CD4-positive, alpha-beta T cell (primary cell): ENCODE results near the gene DTWD1. TPM values are rescaled to one million over a fixed set of nuclear protein-coding genes. Genes with fewer than 3 reads are reported as not detected.

Source experiments
- ATAC-seq: fragments of 200-7000 bp; cut with Tn5 transposase; one replicate; pipeline ENCODE4 v1.10.0; 2022; ENCODE audit warnings: mild to moderate bottlenecking; ENCODE audit not compliant: poor library complexity
- CTCF ChIA-PET: fragments of 350-600 bp; sonication (Branson Sonifier 250); formaldehyde crosslinking; loops from one replicate; lab custom pipeline; 2021; ENCODE audit warnings: antibody characterized with exemption, inconsistent platforms; lab: Charles Lee
- POLR2A ChIA-PET: fragments of 350-600 bp; sonication (Branson Sonifier 250); formaldehyde crosslinking; loops from one replicate; lab custom pipeline; 2021; ENCODE audit warnings: antibody characterized with exemption, inconsistent platforms; lab: Charles Lee
- DNase-seq, 14 experiments: peaks; one replicate each; pipeline ENCODE4 v3.0.0-alpha.2; 2013 to 2020; ENCODE audit warnings: mixed read lengths in 2 of 14
- H3K27ac ChIP-seq, 2 donors: one replicate each; pipeline versions ENCODE4 v1.5.1 to v1.7.0; 2013; ENCODE audit warnings: low read length in 2 of 2, low read depth in 1 of 2, mild to moderate bottlenecking in 1 of 2
- H3K27me3 ChIP-seq, 2 experiments: 1 replicate in 1 of 2; 2 replicates in 1 of 2; pipeline versions ENCODE4 v1.6.1 to v1.7.0; 2013; ENCODE audit warnings: low read length in 2 of 2, control low read depth in 1 of 2, mild to moderate bottlenecking in 1 of 2, moderate library complexity in 1 of 2; ENCODE audit not compliant: insufficient read depth in 2 of 2, control insufficient read depth in 1 of 2
- H3K36me3 ChIP-seq: one replicate; pipeline ENCODE4 v1.6.1; 2013; ENCODE audit warnings: low read length, control low read depth; ENCODE audit not compliant: insufficient read depth
- H3K4me1 ChIP-seq: one replicate; pipeline ENCODE4 v1.6.1; 2013; ENCODE audit warnings: low read length, control low read depth; ENCODE audit not compliant: insufficient read depth
- H3K4me3 ChIP-seq: one replicate; pipeline ENCODE4 v1.5.1; 2013; ENCODE audit warnings: mild to moderate bottlenecking, low read length, moderate library complexity
- H3K9me3 ChIP-seq, 2 experiments: 1 replicate in 1 of 2; 2 replicates in 1 of 2; pipeline versions ENCODE4 v1.6.1 to v1.7.0; 2013; ENCODE audit warnings: low read length in 2 of 2, mild to moderate bottlenecking in 2 of 2, control low read depth in 1 of 2, moderate library complexity in 1 of 2; ENCODE audit not compliant: control insufficient read depth in 1 of 2, insufficient read depth in 1 of 2
- H3K27ac Mint-ChIP-seq: one replicate; pipeline ENCODE4 v1.8.0; 2020; ENCODE audit warnings: mixed read lengths
- H3K27me3 Mint-ChIP-seq: one replicate; pipeline ENCODE4 v1.8.0; 2021; ENCODE audit warnings: mixed read lengths
- H3K36me3 Mint-ChIP-seq: one replicate; pipeline ENCODE4 v1.8.0; 2021; ENCODE audit warnings: low read depth, mixed read lengths
- H3K4me1 Mint-ChIP-seq: one replicate; pipeline ENCODE4 v1.8.0; 2021; ENCODE audit warnings: low read depth, mixed read lengths
- H3K4me3 Mint-ChIP-seq: one replicate; pipeline ENCODE4 v1.8.0; 2020; ENCODE audit warnings: mild to moderate bottlenecking, mixed read lengths
- H3K9me3 Mint-ChIP-seq: one replicate; pipeline ENCODE4 v1.8.0; 2020; ENCODE audit warnings: mixed read lengths
- CTCF ChIP-seq: fragments of 200-600 bp; IDR thresholded peaks from one replicate; pipeline ENCODE4 v1.8.0; 2022; ENCODE audit warnings: antibody characterized with exemption, mild to moderate bottlenecking
- intact Hi-C, 2 experiments: fragments of 100-400 bp; cut with DNase I in 1 of 2; cut with micrococcal nuclease in 1 of 2; formaldehyde crosslinking; loops; one replicate each; pipeline versions ENCODE4 v1.15.1 to v1.9.0; 2023 to 2025; cut with DNase I, micrococcal nuclease
- total RNA-seq, 174 experiments: library from RNA in 2 of 174; stranded (reverse) in 2 of 174; gene quantifications; one replicate each; pipeline ENCODE4 v1.2.3 and lab custom pipeline; 2021 to 2026

Gene DTWD1
- total RNA-seq, 2 experiments from 2014 or later = 10.1 to 10.2 TPM

- H3K27me3 ChIP-seq = no peaks in the 10 kb centered on the region
- no peaks in the 10 kb centered on the region for H3K4me1 ChIP-seq
- Mint-ChIP-seq H3K27ac (no peak overlapping the region), H3K27me3 (no peaks in the 10 kb centered on the region), H3K36me3 (peaks cover 83% of the 10 kb centered on the region), H3K4me1 (no peaks in the 10 kb centered on the region), H3K9me3 (peaks cover 20% of the 10 kb centered on the region), H3K4me3 (no peak overlapping the region)
- H3K9me3 ChIP-seq = peaks cover 19 to 31% of the 10 kb centered on the region in 2 experiments
- intact Hi-C loops = loop anchor here in 1 of 2 experiments (5.0 kb wide), 1 partner anchor 42 kb away; no protein-coding TSS in a partner anchor
- no peak overlapping the region for H3K4me3 ChIP-seq
- ATAC-seq (no peak), DNase-seq (no peak)
- CTCF ChIA-PET = interaction anchor here (0.6 kb wide), 1 partner anchor 705 kb away, joined by 3 read pairs; no protein-coding TSS in a partner anchor
- no peak for TF ChIP-seq CTCF
- H3K27ac ChIP-seq = no peak overlapping the region
- peaks cover 3% of the 10 kb centered on the region for H3K36me3 ChIP-seq
- POLR2A ChIA-PET = no interaction called here
Measured at GRCh38 chr15:49604625-49605409, 16.0 kb upstream of the DTWD1 start.

DNA sequence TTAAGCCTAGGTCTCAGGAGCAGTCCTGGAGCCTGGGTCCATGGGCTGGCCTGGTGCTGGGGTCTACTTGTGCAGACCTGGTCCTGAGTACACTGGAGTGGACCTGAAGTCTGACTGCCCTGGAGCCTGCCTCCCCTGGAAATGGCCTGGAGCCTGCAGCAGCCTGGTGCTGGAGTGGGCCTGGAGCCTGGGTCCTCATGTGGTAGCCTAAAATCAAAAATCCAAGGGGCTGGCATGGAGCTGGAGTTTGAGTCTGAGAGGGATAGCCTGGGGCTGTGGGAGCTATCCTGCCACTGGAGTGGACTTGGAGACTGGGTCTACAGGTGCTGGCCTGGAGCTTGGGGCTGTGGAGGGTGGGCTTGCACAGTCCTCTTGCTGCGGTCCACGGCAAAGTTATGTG lies 15.3 kb upstream of the DTWD1 start:
- ATAC-seq (no peak), DNase-seq (no peak)
- no peak for TF ChIP-seq CTCF
- Histone ChIP-seq H3K36me3 (peaks cover 3% of the 10 kb centered on the region), H3K27me3 (no peaks in the 10 kb centered on the region), H3K9me3 (peaks cover 15 to 30% of the 10 kb centered on the region in 2 experiments), H3K27ac (no peak overlapping the region), H3K4me3 (no peak overlapping the region), H3K4me1 (no peaks in the 10 kb centered on the region)
- Mint-ChIP-seq H3K27me3 (no peaks in the 10 kb centered on the region), H3K9me3 (peaks cover 20% of the 10 kb centered on the region), H3K27ac (no peak overlapping the region), H3K4me1 (no peaks in the 10 kb centered on the region), H3K36me3 (peaks cover 80% of the 10 kb centered on the region), H3K4me3 (no peak overlapping the region)
- POLR2A ChIA-PET = no interaction called here
- CTCF ChIA-PET = no interaction called here
- intact Hi-C loops = loop anchor here in 1 of 2 experiments (5.0 kb wide), 1 partner anchor 42 kb away; no protein-coding TSS in a partner anchor

- H3K27me3 ChIP-seq = no peaks in the 10 kb centered on the region
- Mint-ChIP-seq H3K36me3 (peaks cover 82% of the 10 kb centered on the region), H3K9me3 (peaks cover 20% of the 10 kb centered on the region), H3K27ac (no peak overlapping the region), H3K27me3 (no peaks in the 10 kb centered on the region), H3K4me1 (no peaks in the 10 kb centered on the region), H3K4me3 (no peak overlapping the region)
- no peak overlapping the region for H3K4me3 ChIP-seq
- ATAC-seq (no peak), DNase-seq (no peak)
- H3K9me3 ChIP-seq = peaks cover 11 to 26% of the 10 kb centered on the region in 2 experiments
- H3K36me3 ChIP-seq = peaks cover 3% of the 10 kb centered on the region
- H3K4me1 ChIP-seq = no peaks in the 10 kb centered on the region
- intact Hi-C loops = loop anchor here in 1 of 2 experiments (5.0 kb wide), 1 partner anchor 41 kb away; no protein-coding TSS in a partner anchor
- POLR2A ChIA-PET = no interaction called here
- no peak for TF ChIP-seq CTCF
- no peak overlapping the region for H3K27ac ChIP-seq
- CTCF ChIA-PET = no interaction called here
Measured at GRCh38 chr15:49606594-49606993, 14.3 kb upstream of the DTWD1 start.
